Liver (tissue), 3 donors: ENCODE results near the gene ZSWIM4.

ENCODE experiments used
- FOXA1 ChIP-seq: IDR thresholded peaks from 2 replicates; pipeline ENCODE4 v1.6.1; 2016; ENCODE audit warnings: antibody characterized with exemption
- GABPA ChIP-seq, 2 donors: IDR thresholded peaks in 1 of 2; conservative IDR thresholded peaks in 1 of 2; 2 replicates each; pipeline ENCODE4 v1.6.1; 2016; ENCODE audit warnings: antibody characterized with exemption in 2 of 2, mild to moderate bottlenecking in 1 of 2, moderate library complexity in 1 of 2
- HNF4G ChIP-seq: IDR thresholded peaks from 2 replicates; pipeline ENCODE4 v1.6.1; 2016; ENCODE audit warnings: antibody characterized with exemption
- NR2F2 ChIP-seq: IDR thresholded peaks from 2 replicates; pipeline ENCODE4 v1.6.1; 2016; ENCODE audit warnings: antibody characterized with exemption
- RXRA ChIP-seq, 2 donors: IDR thresholded peaks; 2 replicates each; pipeline ENCODE4 v1.6.1; 2017 to 2018; ENCODE audit warnings: antibody characterized with exemption in 2 of 2, mild to moderate bottlenecking in 1 of 2
- SP1 ChIP-seq: IDR thresholded peaks from 2 replicates; pipeline ENCODE4 v1.6.1; 2018; ENCODE audit warnings: antibody characterized with exemption, mild to moderate bottlenecking
- TAF1 ChIP-seq: conservative IDR thresholded peaks from 2 replicates; pipeline ENCODE4 v1.6.1; 2016; ENCODE audit warnings: antibody characterized with exemption, mild to moderate bottlenecking
- YY1 ChIP-seq: IDR thresholded peaks from 2 replicates; pipeline ENCODE4 v1.6.1; 2016; ENCODE audit warnings: antibody characterized with exemption, mild to moderate bottlenecking
- TF ChIP-seq, protein P1 (sequence below): fragments of 150-350 bp; IDR thresholded peaks from 2 replicates; pipeline ENCODE4 v1.5.1; 2017; ENCODE audit warnings: improper control_type of control experiment, low read depth, low read length; ENCODE audit not compliant: missing input control
- TF ChIP-seq, protein P2 (sequence below): IDR thresholded peaks from 2 replicates; pipeline ENCODE4 v1.6.1; 2016; ENCODE audit warnings: antibody characterized with exemption, mild to moderate bottlenecking
- TF ChIP-seq, protein P3 (sequence below): IDR thresholded peaks from 2 replicates; pipeline ENCODE4 v1.6.1; 2016; ENCODE audit warnings: antibody characterized with exemption
- TF ChIP-seq, protein P4 (sequence below): IDR thresholded peaks from 2 replicates; pipeline ENCODE4 v1.6.1; 2016; ENCODE audit warnings: antibody characterized with exemption
- TF ChIP-seq, protein P5 (sequence below): IDR thresholded peaks from 2 replicates; pipeline ENCODE4 v1.6.1; 2016; ENCODE audit warnings: antibody characterized with exemption
- donor health status: healthy.
- donor health status: healthy.

DNA sequence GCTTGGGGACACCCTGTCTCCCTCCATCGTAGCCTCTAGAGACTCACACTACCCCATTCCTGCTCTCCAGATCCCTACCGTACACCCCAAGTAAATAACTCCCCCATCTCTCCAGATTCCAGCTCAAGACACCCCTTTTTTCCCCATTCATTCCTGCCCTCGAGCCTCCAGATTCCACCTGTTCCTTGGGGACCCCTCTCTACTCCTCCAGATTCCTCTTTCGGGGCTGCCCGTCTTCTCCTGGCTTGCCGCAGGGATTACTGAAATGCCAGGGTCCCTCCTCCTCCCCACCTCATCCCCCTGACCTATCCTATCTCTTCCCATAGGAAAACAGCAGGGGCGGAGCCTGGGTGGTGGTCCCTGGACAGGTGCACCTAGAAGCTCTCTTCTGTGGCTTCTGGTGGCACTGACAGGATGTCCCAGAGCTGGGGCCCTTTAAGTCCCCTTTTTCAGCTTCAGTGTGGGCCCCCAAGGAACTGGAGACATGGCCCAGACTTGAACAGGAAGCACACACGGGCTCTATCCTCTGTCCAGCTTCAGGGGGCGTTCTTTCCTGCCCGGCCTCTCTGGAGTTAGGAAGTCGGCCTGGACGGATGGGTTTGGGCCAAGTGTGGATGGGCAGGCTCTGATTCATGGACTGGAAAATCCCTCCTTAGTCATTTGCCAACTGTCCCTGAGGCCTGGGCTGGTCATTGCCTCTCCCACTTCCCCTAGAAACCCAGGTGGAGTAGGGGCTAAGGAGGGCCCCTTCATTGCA, 1.2 kb downstream of the ZSWIM4 start:
- TF ChIP-seq, protein P1, sequence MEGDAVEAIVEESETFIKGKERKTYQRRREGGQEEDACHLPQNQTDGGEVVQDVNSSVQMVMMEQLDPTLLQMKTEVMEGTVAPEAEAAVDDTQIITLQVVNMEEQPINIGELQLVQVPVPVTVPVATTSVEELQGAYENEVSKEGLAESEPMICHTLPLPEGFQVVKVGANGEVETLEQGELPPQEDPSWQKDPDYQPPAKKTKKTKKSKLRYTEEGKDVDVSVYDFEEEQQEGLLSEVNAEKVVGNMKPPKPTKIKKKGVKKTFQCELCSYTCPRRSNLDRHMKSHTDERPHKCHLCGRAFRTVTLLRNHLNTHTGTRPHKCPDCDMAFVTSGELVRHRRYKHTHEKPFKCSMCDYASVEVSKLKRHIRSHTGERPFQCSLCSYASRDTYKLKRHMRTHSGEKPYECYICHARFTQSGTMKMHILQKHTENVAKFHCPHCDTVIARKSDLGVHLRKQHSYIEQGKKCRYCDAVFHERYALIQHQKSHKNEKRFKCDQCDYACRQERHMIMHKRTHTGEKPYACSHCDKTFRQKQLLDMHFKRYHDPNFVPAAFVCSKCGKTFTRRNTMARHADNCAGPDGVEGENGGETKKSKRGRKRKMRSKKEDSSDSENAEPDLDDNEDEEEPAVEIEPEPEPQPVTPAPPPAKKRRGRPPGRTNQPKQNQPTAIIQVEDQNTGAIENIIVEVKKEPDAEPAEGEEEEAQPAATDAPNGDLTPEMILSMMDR: no peak
- TF ChIP-seq TAF1 (no peak), GABPA (IDR thresholded peaks at IDR 0.05 in 1 of 2, conservative IDR thresholded peaks at IDR 0.05 in 1 of 2) (no peak), YY1 (no peak), HNF4G (no peak), NR2F2 (no peak), RXRA (IDR thresholded peaks at IDR 0.05) (no peak), SP1 (no peak), FOXA1 (no peak)
- TF ChIP-seq, protein P2, sequence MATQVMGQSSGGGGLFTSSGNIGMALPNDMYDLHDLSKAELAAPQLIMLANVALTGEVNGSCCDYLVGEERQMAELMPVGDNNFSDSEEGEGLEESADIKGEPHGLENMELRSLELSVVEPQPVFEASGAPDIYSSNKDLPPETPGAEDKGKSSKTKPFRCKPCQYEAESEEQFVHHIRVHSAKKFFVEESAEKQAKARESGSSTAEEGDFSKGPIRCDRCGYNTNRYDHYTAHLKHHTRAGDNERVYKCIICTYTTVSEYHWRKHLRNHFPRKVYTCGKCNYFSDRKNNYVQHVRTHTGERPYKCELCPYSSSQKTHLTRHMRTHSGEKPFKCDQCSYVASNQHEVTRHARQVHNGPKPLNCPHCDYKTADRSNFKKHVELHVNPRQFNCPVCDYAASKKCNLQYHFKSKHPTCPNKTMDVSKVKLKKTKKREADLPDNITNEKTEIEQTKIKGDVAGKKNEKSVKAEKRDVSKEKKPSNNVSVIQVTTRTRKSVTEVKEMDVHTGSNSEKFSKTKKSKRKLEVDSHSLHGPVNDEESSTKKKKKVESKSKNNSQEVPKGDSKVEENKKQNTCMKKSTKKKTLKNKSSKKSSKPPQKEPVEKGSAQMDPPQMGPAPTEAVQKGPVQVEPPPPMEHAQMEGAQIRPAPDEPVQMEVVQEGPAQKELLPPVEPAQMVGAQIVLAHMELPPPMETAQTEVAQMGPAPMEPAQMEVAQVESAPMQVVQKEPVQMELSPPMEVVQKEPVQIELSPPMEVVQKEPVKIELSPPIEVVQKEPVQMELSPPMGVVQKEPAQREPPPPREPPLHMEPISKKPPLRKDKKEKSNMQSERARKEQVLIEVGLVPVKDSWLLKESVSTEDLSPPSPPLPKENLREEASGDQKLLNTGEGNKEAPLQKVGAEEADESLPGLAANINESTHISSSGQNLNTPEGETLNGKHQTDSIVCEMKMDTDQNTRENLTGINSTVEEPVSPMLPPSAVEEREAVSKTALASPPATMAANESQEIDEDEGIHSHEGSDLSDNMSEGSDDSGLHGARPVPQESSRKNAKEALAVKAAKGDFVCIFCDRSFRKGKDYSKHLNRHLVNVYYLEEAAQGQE: no peak
- TF ChIP-seq, protein P3, sequence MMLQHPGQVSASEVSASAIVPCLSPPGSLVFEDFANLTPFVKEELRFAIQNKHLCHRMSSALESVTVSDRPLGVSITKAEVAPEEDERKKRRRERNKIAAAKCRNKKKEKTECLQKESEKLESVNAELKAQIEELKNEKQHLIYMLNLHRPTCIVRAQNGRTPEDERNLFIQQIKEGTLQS: no peak
- TF ChIP-seq, protein P4, sequence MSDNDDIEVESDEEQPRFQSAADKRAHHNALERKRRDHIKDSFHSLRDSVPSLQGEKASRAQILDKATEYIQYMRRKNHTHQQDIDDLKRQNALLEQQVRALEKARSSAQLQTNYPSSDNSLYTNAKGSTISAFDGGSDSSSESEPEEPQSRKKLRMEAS: no peak
- TF ChIP-seq, protein P5, sequence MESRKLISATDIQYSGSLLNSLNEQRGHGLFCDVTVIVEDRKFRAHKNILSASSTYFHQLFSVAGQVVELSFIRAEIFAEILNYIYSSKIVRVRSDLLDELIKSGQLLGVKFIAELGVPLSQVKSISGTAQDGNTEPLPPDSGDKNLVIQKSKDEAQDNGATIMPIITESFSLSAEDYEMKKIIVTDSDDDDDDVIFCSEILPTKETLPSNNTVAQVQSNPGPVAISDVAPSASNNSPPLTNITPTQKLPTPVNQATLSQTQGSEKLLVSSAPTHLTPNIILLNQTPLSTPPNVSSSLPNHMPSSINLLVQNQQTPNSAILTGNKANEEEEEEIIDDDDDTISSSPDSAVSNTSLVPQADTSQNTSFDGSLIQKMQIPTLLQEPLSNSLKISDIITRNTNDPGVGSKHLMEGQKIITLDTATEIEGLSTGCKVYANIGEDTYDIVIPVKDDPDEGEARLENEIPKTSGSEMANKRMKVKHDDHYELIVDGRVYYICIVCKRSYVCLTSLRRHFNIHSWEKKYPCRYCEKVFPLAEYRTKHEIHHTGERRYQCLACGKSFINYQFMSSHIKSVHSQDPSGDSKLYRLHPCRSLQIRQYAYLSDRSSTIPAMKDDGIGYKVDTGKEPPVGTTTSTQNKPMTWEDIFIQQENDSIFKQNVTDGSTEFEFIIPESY: no peak
